KMS-11 (cell line): ENCODE measurements around the gene MAST4.

Experiments used
- H2AFZ ChIP-seq: fragments of 200-600 bp; sonication (generic); 2 replicates; pipeline ENCODE4 v1.6.1; 2016; ENCODE audit warnings: antibody characterized with exemption, mixed run types, low read depth
- H3K27ac ChIP-seq: fragments of 200-600 bp; sonication (generic); 2 replicates; pipeline ENCODE4 v1.6.1; 2016; ENCODE audit warnings: mild to moderate bottlenecking, mixed run types
- H3K27me3 ChIP-seq: fragments of 200-600 bp; sonication (generic); 2 replicates; pipeline ENCODE4 v1.6.1; 2017; ENCODE audit warnings: mild to moderate bottlenecking, low read depth, mixed run types, moderate library complexity; ENCODE audit not compliant: insufficient read depth
- H3K36me3 ChIP-seq: fragments of 200-600 bp; sonication (generic); 2 replicates; pipeline ENCODE4 v1.6.1; 2017; ENCODE audit warnings: mild to moderate bottlenecking, mixed run types; ENCODE audit not compliant: insufficient read depth
- H3K4me1 ChIP-seq: fragments of 200-600 bp; sonication (generic); 2 replicates; pipeline ENCODE4 v1.6.1; 2016; ENCODE audit warnings: mild to moderate bottlenecking, low read depth, mixed run types; ENCODE audit not compliant: poor library complexity, severe bottlenecking
- H3K4me2 ChIP-seq: fragments of 200-600 bp; sonication (generic); 2 replicates; pipeline ENCODE4 v1.7.0; 2016; ENCODE audit warnings: mild to moderate bottlenecking, mixed run types
- H3K4me3 ChIP-seq: fragments of 200-600 bp; sonication (generic); IDR thresholded peaks from 2 replicates; pipeline ENCODE4 v1.6.1; 2017; ENCODE audit warnings: low read depth, low read length, mixed read lengths; ENCODE audit not compliant: insufficient read depth
- H3K79me2 ChIP-seq: fragments of 200-600 bp; sonication (generic); 2 replicates; pipeline ENCODE4 v1.6.1; 2016; ENCODE audit warnings: low read depth, mixed run types; ENCODE audit not compliant: insufficient read depth
- H3K9ac ChIP-seq: fragments of 200-600 bp; sonication (generic); 2 replicates; pipeline ENCODE4 v1.6.1; 2016; ENCODE audit warnings: mild to moderate bottlenecking, mixed run types
- H4K20me1 ChIP-seq: fragments of 200-600 bp; sonication (generic); 2 replicates; pipeline ENCODE4 v1.6.1; 2016; ENCODE audit warnings: mild to moderate bottlenecking, mixed run types; ENCODE audit not compliant: insufficient read depth
- TF ChIP-seq, protein P1 (sequence below): fragments of 200-600 bp; sonication (generic); conservative IDR thresholded peaks from 2 replicates; pipeline ENCODE4 v1.6.1; 2017; ENCODE audit warnings: low read depth, mild to moderate bottlenecking, antibody characterized with exemption, low read length, moderate library complexity, mixed read lengths

Gene MAST4

DNA sequence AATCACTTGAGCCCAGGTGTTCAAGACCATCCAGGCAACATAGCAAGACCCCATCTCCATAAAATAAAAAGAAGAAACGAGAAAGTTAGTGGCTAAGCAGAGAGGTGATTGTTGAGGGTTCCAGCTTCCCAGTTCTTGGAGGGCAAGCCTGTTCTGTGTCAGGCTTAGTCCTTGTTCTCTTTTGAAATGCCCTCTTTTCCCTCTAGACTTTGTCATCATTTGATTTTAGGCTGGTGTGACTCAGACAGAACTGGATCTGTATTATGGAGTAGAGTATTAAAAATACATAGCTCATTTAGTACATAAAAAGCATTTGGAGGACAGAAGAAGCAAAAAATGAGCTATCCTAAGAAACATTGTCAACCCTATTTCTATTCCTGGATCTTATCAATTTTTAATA, 441.0 kb downstream of the MAST4 start:
- Histone ChIP-seq H3K36me3 (no peaks in the 10 kb centered on the region), H3K4me1 (no peaks in the 10 kb centered on the region), H3K4me2 (no peak overlapping the region), H3K79me2 (no peaks in the 10 kb centered on the region), H3K4me3 (no peak overlapping the region), H4K20me1 (no peaks in the 10 kb centered on the region), H3K27ac (no peak overlapping the region), H3K9ac (no peak overlapping the region), H3K27me3 (no peaks in the 10 kb centered on the region), H2AFZ (no peak overlapping the region)
- TF ChIP-seq, protein P1, sequence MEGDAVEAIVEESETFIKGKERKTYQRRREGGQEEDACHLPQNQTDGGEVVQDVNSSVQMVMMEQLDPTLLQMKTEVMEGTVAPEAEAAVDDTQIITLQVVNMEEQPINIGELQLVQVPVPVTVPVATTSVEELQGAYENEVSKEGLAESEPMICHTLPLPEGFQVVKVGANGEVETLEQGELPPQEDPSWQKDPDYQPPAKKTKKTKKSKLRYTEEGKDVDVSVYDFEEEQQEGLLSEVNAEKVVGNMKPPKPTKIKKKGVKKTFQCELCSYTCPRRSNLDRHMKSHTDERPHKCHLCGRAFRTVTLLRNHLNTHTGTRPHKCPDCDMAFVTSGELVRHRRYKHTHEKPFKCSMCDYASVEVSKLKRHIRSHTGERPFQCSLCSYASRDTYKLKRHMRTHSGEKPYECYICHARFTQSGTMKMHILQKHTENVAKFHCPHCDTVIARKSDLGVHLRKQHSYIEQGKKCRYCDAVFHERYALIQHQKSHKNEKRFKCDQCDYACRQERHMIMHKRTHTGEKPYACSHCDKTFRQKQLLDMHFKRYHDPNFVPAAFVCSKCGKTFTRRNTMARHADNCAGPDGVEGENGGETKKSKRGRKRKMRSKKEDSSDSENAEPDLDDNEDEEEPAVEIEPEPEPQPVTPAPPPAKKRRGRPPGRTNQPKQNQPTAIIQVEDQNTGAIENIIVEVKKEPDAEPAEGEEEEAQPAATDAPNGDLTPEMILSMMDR: no peak

DNA sequence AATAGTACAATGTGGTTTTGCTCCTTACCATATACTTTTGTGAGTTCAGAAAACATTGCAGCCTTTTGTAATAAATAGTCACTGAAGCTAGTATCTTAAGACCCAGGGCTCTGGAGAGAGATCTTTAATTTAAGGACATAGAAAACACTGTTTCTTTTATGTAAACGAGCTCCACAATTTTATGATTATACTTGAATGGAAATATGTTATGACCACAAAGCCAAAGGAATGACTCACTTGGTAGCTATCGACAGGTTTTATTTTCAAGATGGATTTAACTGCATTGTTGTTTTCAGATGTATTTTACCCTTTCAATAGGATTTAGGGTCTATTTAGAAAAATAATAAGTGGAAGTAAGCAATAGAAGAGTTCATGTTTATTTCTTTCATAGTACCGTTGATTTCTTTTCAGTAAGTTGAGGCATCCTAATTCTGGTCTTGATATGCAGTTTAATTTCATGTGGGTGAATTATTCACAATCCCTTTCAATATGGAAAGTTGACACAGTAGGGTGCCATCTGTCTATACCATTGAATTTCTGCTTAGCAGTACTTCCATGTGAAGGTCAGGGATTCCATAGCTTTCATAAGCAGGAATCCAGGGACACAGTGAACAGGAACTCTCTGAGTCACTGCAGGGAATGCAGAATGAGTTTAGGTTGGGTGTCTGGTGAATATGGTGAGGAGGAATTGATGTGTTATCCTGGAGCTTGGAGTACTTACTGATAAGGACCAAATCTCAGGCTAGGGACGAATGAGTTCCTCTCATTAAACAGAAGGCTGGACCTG, 442.8 kb downstream of the MAST4 start:
- Histone ChIP-seq H3K4me3 (no peak overlapping the region), H3K4me2 (no peak overlapping the region), H4K20me1 (no peaks in the 10 kb centered on the region), H3K27ac (no peak overlapping the region), H3K27me3 (no peaks in the 10 kb centered on the region), H3K36me3 (no peaks in the 10 kb centered on the region), H3K4me1 (no peaks in the 10 kb centered on the region), H2AFZ (no peak overlapping the region), H3K79me2 (no peaks in the 10 kb centered on the region), H3K9ac (no peak overlapping the region)
- TF ChIP-seq, protein P1: no peak

- Histone ChIP-seq H3K4me3 (no peak overlapping the region), H3K4me1 (no peaks in the 10 kb centered on the region), H3K27me3 (no peaks in the 10 kb centered on the region), H3K79me2 (no peaks in the 10 kb centered on the region), H2AFZ (no peak overlapping the region), H3K9ac (no peak overlapping the region), H3K4me2 (no peak overlapping the region), H4K20me1 (no peaks in the 10 kb centered on the region), H3K27ac (no peak overlapping the region), H3K36me3 (no peaks in the 10 kb centered on the region)
- TF ChIP-seq, protein P1: no peak
These were observed 446.2 kb downstream of the MAST4 start for GRCh38 chr5:67042176-67043003.

DNA sequence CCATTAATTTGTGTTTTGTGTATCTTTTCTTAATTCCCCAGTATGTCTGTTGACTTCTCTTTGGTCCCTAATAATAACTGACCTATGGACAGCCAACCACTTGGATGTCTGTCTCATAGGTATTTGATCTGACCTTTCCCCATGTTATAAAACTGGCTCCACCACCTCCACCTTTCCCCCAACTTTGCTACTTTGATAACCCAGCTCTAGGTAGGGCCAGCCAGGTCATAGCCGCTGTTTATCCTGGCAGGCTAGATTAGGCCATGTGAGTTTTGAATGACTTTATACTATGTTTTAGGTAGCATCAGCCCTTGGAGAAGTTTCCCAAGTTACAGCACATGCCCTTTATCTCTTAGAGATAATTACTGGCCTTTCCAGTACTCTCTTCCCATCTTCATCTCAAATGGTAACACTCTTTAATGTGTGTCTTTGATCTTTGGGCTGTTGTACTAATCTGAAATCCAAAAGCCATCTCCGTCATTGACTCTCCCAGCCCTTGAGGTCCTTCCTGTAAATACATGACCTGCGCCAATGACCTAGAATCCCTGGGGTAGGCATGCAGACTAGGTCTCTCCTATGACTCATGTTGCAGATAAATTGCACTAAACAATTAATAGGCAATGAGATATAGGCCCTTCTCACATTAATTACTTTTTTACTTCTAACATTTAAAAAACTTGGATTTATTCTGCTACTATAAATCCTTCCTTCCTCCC, 447.8 kb downstream of the MAST4 start:
- H3K79me2 ChIP-seq: no peaks in the 10 kb centered on the region
- TF ChIP-seq, protein P1: no peak
- H3K4me1 ChIP-seq: no peaks in the 10 kb centered on the region
- H3K9ac ChIP-seq: no peak overlapping the region
- H3K4me3 ChIP-seq: no peak overlapping the region
- H3K4me2 ChIP-seq: no peak overlapping the region
- no peaks in the 10 kb centered on the region for H3K36me3 ChIP-seq
- no peak overlapping the region for H3K27ac ChIP-seq
- H3K27me3 ChIP-seq: no peaks in the 10 kb centered on the region
- H4K20me1 ChIP-seq: no peaks in the 10 kb centered on the region
- no peak overlapping the region for H2AFZ ChIP-seq
